HepG2 (cell line): Measurements from ENCODE around the gene SLC22A23. TPM values are rescaled to one million over a fixed set of nuclear protein-coding genes. Genes with fewer than 3 reads are reported as not detected.

Source experiments
- ATF7 ChIP-seq, 2 experiments: fragments of 450-650 bp in 1 of 2; sonication (generic) in 1 of 2; formaldehyde crosslinking in 1 of 2; IDR thresholded peaks; 2 replicates each; pipeline versions ENCODE4 v1.4.0 to v1.6.1; 2016 to 2020; ENCODE audit warnings: antibody characterized with exemption in 1 of 2, mild to moderate bottlenecking in 1 of 2, missing genetic modification reagents in 1 of 2
- FIP1L1 ChIP-seq: fragments of 200-400 bp; formaldehyde crosslinking; IDR thresholded peaks from 2 replicates; pipeline ENCODE4 v1.6.1; 2018; ENCODE audit warnings: low read depth, mild to moderate bottlenecking, low read length, moderate library complexity, borderline replicate concordance; ENCODE audit not compliant: insufficient read depth
- FOXC1 ChIP-seq: sonication (generic); formaldehyde crosslinking; IDR thresholded peaks from 2 replicates; pipeline ENCODE4 v1.8.0; 2022; ENCODE audit warnings: mild to moderate bottlenecking, missing genetic modification reagents, borderline replicate concordance
- MYPOP ChIP-seq: sonication (generic); formaldehyde crosslinking; IDR thresholded peaks from 2 replicates; pipeline ENCODE4 v1.8.1; 2023; ENCODE audit warnings: mild to moderate bottlenecking, moderate library complexity, missing genetic modification reagents
- NFKB2 ChIP-seq: sonication (generic); formaldehyde crosslinking; IDR thresholded peaks from 2 replicates; pipeline ENCODE4 v1.4.0; 2020; ENCODE audit warnings: missing genetic modification reagents, borderline replicate concordance
- NR2F6 ChIP-seq, 2 experiments: IDR thresholded peaks; 2 replicates each; pipeline ENCODE4 v1.6.1; 2016; ENCODE audit warnings: antibody characterized with exemption in 1 of 2, mild to moderate bottlenecking in 1 of 2
- STAG1 ChIP-seq: sonication (generic); formaldehyde crosslinking; IDR thresholded peaks from 2 replicates; pipeline ENCODE4 v1.4.0; 2020; ENCODE audit warnings: missing genetic modification reagents
- YEATS2 ChIP-seq: sonication (generic); formaldehyde crosslinking; IDR thresholded peaks from 2 replicates; pipeline ENCODE4 v1.4.0; 2020; ENCODE audit warnings: missing genetic modification reagents, borderline replicate concordance
- ZBTB34 ChIP-seq: sonication (generic); formaldehyde crosslinking; IDR thresholded peaks from 2 replicates; pipeline ENCODE4 v1.8.0; 2022; ENCODE audit warnings: mild to moderate bottlenecking, missing genetic modification reagents
- ZBTB40 ChIP-seq, 2 experiments: fragments of 450-650 bp in 1 of 2; sonication (generic) in 1 of 2; formaldehyde crosslinking in 1 of 2; IDR thresholded peaks; 2 replicates each; pipeline versions ENCODE4 v1.6.1 to v1.8.0; 2016 to 2022; ENCODE audit warnings: antibody characterized with exemption in 1 of 2, mild to moderate bottlenecking in 1 of 2, missing genetic modification reagents in 1 of 2
- ZNF12 ChIP-seq: sonication (generic); formaldehyde crosslinking; IDR thresholded peaks from 2 replicates; pipeline ENCODE4 v1.5.0; 2020; ENCODE audit warnings: missing genetic modification reagents
- ZNF710 ChIP-seq: sonication (generic); formaldehyde crosslinking; IDR thresholded peaks from 2 replicates; pipeline ENCODE4 v1.5.0; 2020; ENCODE audit warnings: mild to moderate bottlenecking, missing genetic modification reagents, borderline replicate concordance
- polyA plus RNA-seq, 8 experiments: library from polyadenylated mRNA; depleted of rRNA in 3 of 8; stranded (reverse) in 7 of 8; unstranded in 1 of 8; fragments of >200 nt; fragmentation: Illumina TruSeq in 4 of 8; extraction: Trizol in 4 of 8; gene quantifications; 2 replicates each; pipeline versions ENCODE4 v1.2.1 to v1.2.3, GENCODE V29; 2011 to 2016; ENCODE audit warnings: low read depth in 4 of 8, missing spikeins in 1 of 8, mixed read lengths in 1 of 8; ENCODE audit not compliant: insufficient read depth in 1 of 8
- total RNA-seq, 5 experiments: library from RNA; depleted of rRNA; stranded (reverse); fragments of >200 nt; fragmentation: Illumina TruSeq; extraction: Trizol; gene quantifications; 2 replicates each; pipeline ENCODE4 v1.2.3, GENCODE V29; 2016; ENCODE audit warnings: low read depth in 1 of 5

SLC22A23 gene
- total and polyA plus RNA-seq, 2 of the 13 experiments (the other 11 are each of a cell fraction or from before 2014, with no cell fraction given) = 11.8 to 17.5 TPM

- TF ChIP-seq ZBTB34 (no peak), ZNF710 (CRISPR knock-in tag) (no peak), FOXC1 (CRISPR knock-in tag) (0 out of 2 replicates have a peak, but pooled peaks have one; percentile 54), STAG1 (CRISPR knock-in tag) (peak; percentile 25; the same call in 1 of the 2 replicates), YEATS2 (CRISPR knock-in tag) (no peak), ZNF12 (no peak), MYPOP (CRISPR knock-in tag) (0 out of 2 replicates have a peak, but pooled peaks have one; percentile 26), FIP1L1 (0 out of 2 replicates have a peak, but pooled peaks have one; percentile 33), NFKB2 (CRISPR knock-in tag) (peak; percentile 62; the same call in 1 of the 2 replicates), ZBTB40 (IDR thresholded peaks at IDR 0.05) (no peak), ZBTB40 (CRISPR knock-in tag; IDR thresholded peaks at IDR 0.05) (0 out of 2 replicates have a peak, but pooled peaks have one; percentile 10), NR2F6 (IDR thresholded peaks at IDR 0.05) (no peak), NR2F6 (CRISPR knock-in tag; IDR thresholded peaks at IDR 0.05) (peak; percentile 12; the same call in 1 of the 2 replicates), ATF7 (IDR thresholded peaks at IDR 0.05) (no peak), ATF7 (CRISPR knock-in tag; IDR thresholded peaks at IDR 0.05) (0 out of 2 replicates have a peak, but pooled peaks have one; percentile 45)
Observed at GRCh38 chr6:3337521-3338350, 119.1 kb downstream of the SLC22A23 start (continued).
